Measurements from ENCODE around the gene CFAP299.

DNA sequence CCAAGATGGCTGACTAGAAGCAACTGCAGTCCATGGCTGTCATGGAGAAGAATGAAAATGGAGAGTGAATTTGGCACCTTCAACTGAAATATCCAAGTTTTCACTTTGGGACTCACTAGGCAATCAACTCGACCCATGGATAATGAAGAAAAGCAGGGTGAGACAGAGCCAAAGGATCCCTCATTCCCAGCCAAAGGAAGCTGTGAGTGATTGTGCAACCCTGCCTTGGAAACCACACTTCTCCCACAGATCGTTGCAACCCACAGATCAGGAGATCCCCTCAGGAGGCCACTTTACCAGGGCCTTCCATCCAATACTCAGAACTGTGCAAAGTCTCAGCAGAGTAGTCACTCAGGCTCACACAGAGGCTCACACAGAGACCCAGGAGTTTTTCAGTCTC, 4.5 kb downstream of the CFAP299 start:
- TF ChIP-seq EZH2 (IDR thresholded peaks at IDR 0.05; ENCODE audit: borderline replicate concordance, low read length) (no peak), CTCF (IDR thresholded peaks at IDR 0.05; ENCODE audit: low read length) (no peak)
